Mucosa of descending colon (tissue), 3 donors: ENCODE data around the gene CDKN2B-AS1. TPM values are rescaled to one million over a fixed set of nuclear protein-coding genes. Genes with fewer than 3 reads are reported as not detected.

Experiments
- ATAC-seq: fragments of 200-7000 bp; cut with Tn5 transposase; one replicate; pipeline ENCODE4 v1.9.1; 2020; ENCODE audit warnings: mild to moderate bottlenecking, moderate library complexity
- DNase-seq, 3 donors: peaks; one replicate each; pipeline ENCODE4 v3.0.0-alpha.2; 2020
- H3K36me3 ChIP-seq: fragments of 200-600 bp; one replicate; pipeline ENCODE4 v1.8.0; 2021; ENCODE audit warnings: low read depth, mild to moderate bottlenecking
- H3K4me1 ChIP-seq: fragments of 200-600 bp; one replicate; pipeline ENCODE4 v1.8.0; 2021; ENCODE audit warnings: low read depth, mild to moderate bottlenecking
- H3K4me3 ChIP-seq: fragments of 200-600 bp; one replicate; pipeline ENCODE4 v1.8.0; 2021; ENCODE audit warnings: mild to moderate bottlenecking
- H3K9me3 ChIP-seq: fragments of 200-600 bp; one replicate; pipeline ENCODE4 v1.8.0; 2021; ENCODE audit warnings: mild to moderate bottlenecking
- intact Hi-C, 2 donors: fragments of 100-400 bp; cut with DNase I in 1 of 2; cut with micrococcal nuclease in 1 of 2; formaldehyde crosslinking; loops; one replicate each; pipeline versions ENCODE4 v1.11.0 to v1.11.1; 2022; cut with DNase I, micrococcal nuclease
- total RNA-seq, 3 donors: library from RNA; stranded (reverse); fragmentation: NEBNext Ultra II Directional in 2 of 3; extraction: Animal tissue kit (Norgen Biotek cat#: 25700) in 2 of 3; gene quantifications; one replicate each; pipeline versions ENCODE4 v1.2.1 to v1.2.4, GENCODE V29; 2021 to 2023
- TF ChIP-seq, protein P1 (sequence below): fragments of 200-600 bp; IDR thresholded peaks from one replicate; pipeline ENCODE4 v1.8.0; 2022; ENCODE audit warnings: antibody characterized with exemption, mild to moderate bottlenecking
- donor health status: DM: no; HTN: no; CAD: no; lungs with moderate emphysema.
- donor health status: DM: no; HTN: no; CAD: no.
- donor health status: DM: no; HTN: yes; CAD: no.

Gene CDKN2B-AS1
- total RNA-seq, 3 donors from 2014 or later, result 48.3 to 134 (median 78.7) TPM

GRCh38 chr9:22039258-22039657 is 44.7 kb downstream of the CDKN2B-AS1 start:
- Histone ChIP-seq H3K36me3 (no peaks in the 10 kb centered on the region), H3K4me3 (no peak overlapping the region), H3K9me3 (no peaks in the 10 kb centered on the region), H3K4me1 (peaks cover 16% of the 10 kb centered on the region)
- no peak for DNase-seq
- intact Hi-C loops, result no loop called here
- no peak for ATAC-seq
- TF ChIP-seq, protein P1, sequence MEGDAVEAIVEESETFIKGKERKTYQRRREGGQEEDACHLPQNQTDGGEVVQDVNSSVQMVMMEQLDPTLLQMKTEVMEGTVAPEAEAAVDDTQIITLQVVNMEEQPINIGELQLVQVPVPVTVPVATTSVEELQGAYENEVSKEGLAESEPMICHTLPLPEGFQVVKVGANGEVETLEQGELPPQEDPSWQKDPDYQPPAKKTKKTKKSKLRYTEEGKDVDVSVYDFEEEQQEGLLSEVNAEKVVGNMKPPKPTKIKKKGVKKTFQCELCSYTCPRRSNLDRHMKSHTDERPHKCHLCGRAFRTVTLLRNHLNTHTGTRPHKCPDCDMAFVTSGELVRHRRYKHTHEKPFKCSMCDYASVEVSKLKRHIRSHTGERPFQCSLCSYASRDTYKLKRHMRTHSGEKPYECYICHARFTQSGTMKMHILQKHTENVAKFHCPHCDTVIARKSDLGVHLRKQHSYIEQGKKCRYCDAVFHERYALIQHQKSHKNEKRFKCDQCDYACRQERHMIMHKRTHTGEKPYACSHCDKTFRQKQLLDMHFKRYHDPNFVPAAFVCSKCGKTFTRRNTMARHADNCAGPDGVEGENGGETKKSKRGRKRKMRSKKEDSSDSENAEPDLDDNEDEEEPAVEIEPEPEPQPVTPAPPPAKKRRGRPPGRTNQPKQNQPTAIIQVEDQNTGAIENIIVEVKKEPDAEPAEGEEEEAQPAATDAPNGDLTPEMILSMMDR, result no peak

- TF ChIP-seq, protein P1, result no peak
- DNase-seq (no peak), ATAC-seq (no peak)
- Histone ChIP-seq H3K4me1 (peaks cover 16% of the 10 kb centered on the region), H3K4me3 (no peak overlapping the region), H3K36me3 (no peaks in the 10 kb centered on the region), H3K9me3 (no peaks in the 10 kb centered on the region)
- intact Hi-C loops, result loop anchor here in 1 of 2 donors (5.0 kb wide), 1 partner anchor 77 kb away; no protein-coding TSS in a partner anchor
Observed at GRCh38 chr9:22040760-22041159, 46.2 kb downstream of the CDKN2B-AS1 start.

- DNase-seq (no peak), ATAC-seq (peak; percentile 67)
- H3K9me3 ChIP-seq, result no peaks in the 10 kb centered on the region
- TF ChIP-seq, protein P1, result no peak
- no peaks in the 10 kb centered on the region for H3K36me3 ChIP-seq
- intact Hi-C loops, result loop anchor here in 1 of 2 donors (5.0 kb wide), 1 partner anchor 76 kb away; no protein-coding TSS in a partner anchor
- H3K4me1 ChIP-seq, result peaks cover 16% of the 10 kb centered on the region
- no peak overlapping the region for H3K4me3 ChIP-seq
Observed at GRCh38 chr9:22041344-22041743, 46.8 kb downstream of the CDKN2B-AS1 start.

DNA sequence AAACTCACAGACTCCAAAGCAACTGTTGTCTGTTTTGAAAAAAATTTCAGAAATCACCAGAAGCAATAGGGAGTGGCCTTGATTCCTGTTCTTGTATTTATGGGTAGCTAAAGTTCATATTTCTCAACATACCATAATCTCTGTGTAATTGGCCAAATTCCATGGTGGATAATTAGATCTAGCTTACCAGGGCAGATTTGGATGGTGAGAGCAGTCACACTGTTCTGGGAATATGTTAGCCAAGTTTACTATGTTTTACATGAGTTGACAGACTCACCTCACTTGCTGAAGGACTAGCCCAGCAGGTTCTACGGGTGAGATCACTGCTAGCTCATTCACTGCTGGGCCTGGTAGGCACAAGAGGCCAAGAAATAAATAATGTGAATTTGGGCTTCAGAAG is 47.2 kb downstream of the CDKN2B-AS1 start:
- peak in 2 of 3 donors; percentile 52 to 91 for DNase-seq
- TF ChIP-seq, protein P1, result no peak
- intact Hi-C loops, result loop anchor here in 1 of 2 donors (5.0 kb wide), 1 partner anchor 76 kb away; no protein-coding TSS in a partner anchor
- peak; percentile 93 for ATAC-seq
- no peaks in the 10 kb centered on the region for H3K36me3 ChIP-seq
- H3K4me3 ChIP-seq, result no peak overlapping the region
- no peaks in the 10 kb centered on the region for H3K9me3 ChIP-seq
- peaks cover 16% of the 10 kb centered on the region for H3K4me1 ChIP-seq

GRCh38 chr9:22043928-22044327 is 49.3 kb downstream of the CDKN2B-AS1 start:
- Histone ChIP-seq H3K4me1 (peaks cover 5% of the 10 kb centered on the region), H3K4me3 (no peak overlapping the region), H3K36me3 (no peaks in the 10 kb centered on the region), H3K9me3 (no peaks in the 10 kb centered on the region)
- no peak for ATAC-seq
- no peak for DNase-seq
- intact Hi-C loops, result loop anchor here in 1 of 2 donors (5.0 kb wide), 1 partner anchor 73 kb away; no protein-coding TSS in a partner anchor
- TF ChIP-seq, protein P1, result no peak
